OCI-LY1 (cell line): Measurements from ENCODE around the gene UROC1.

Experiments
- CTCF ChIP-seq: fragments of 200-600 bp; sonication (generic), shearing (Covaris generic); IDR thresholded peaks from 2 replicates; pipeline ENCODE4 v1.5.1; 2017; ENCODE audit warnings: mild to moderate bottlenecking, antibody characterized with exemption, low read length, moderate library complexity, mixed read lengths
- EZH2 ChIP-seq: fragments of 200-600 bp; sonication (generic), shearing (Covaris generic); IDR thresholded peaks from 2 replicates; pipeline ENCODE4 v1.8.0; 2017; ENCODE audit warnings: borderline replicate concordance, mixed run types, mild to moderate bottlenecking, antibody characterized with exemption, low read length, moderate library complexity, mixed read lengths

- TF ChIP-seq EZH2 (no peak), CTCF (no peak)
These were observed 9.4 kb upstream of the UROC1 start for GRCh38 chr3:126527006-126527405.
